GM23338 (cell line): ENCODE data around the gene EML1.

ENCODE experiments used
- EZH2 ChIP-seq: fragments of 200-600 bp; sonication (generic); IDR thresholded peaks from one replicate; pipeline ENCODE4 v1.8.0; 2017; ENCODE audit warnings: antibody characterized with exemption, mild to moderate bottlenecking, low read depth; ENCODE audit not compliant: unreplicated experiment
- EZH2phosphoT487 ChIP-seq: fragments of 200-600 bp; sonication (generic); IDR thresholded peaks from one replicate; pipeline ENCODE4 v1.8.1; 2018; ENCODE audit warnings: antibody characterized with exemption; ENCODE audit not compliant: unreplicated experiment
- JUNB ChIP-seq: IDR thresholded peaks from one replicate; pipeline ENCODE4 v1.6.1; 2016; ENCODE audit warnings: antibody characterized with exemption; ENCODE audit not compliant: unreplicated experiment
- NANOG ChIP-seq: IDR thresholded peaks from 2 replicates; pipeline ENCODE4 v1.6.1; 2016; ENCODE audit warnings: antibody characterized with exemption, borderline replicate concordance
- POLR2AphosphoS5 ChIP-seq: IDR thresholded peaks from 2 replicates; pipeline ENCODE4 v1.6.1; 2016; ENCODE audit warnings: antibody characterized with exemption, low read depth
- STAT1 ChIP-seq: IDR thresholded peaks from one replicate; pipeline ENCODE4 v1.6.1; 2016; ENCODE audit warnings: antibody characterized with exemption; ENCODE audit not compliant: unreplicated experiment
- TF ChIP-seq, protein P1 (sequence below), 2 experiments: fragments of 200-600 bp in 1 of 2; sonication (generic) in 1 of 2; conservative IDR thresholded peaks; 2 replicates each; pipeline versions ENCODE4 v1.5.1 to v1.6.1; 2016 to 2017; ENCODE audit warnings: antibody characterized with exemption in 2 of 2, low read depth in 2 of 2, mild to moderate bottlenecking in 2 of 2, moderate library complexity in 1 of 2
- TF ChIP-seq, protein P2 (sequence below): IDR thresholded peaks from 2 replicates; pipeline ENCODE4 v1.6.1; 2016; ENCODE audit warnings: antibody characterized with exemption
- TF ChIP-seq, protein P3 (sequence below): IDR thresholded peaks from one replicate; pipeline ENCODE4 v1.6.1; 2018; ENCODE audit warnings: antibody characterized with exemption; ENCODE audit not compliant: unreplicated experiment

DNA sequence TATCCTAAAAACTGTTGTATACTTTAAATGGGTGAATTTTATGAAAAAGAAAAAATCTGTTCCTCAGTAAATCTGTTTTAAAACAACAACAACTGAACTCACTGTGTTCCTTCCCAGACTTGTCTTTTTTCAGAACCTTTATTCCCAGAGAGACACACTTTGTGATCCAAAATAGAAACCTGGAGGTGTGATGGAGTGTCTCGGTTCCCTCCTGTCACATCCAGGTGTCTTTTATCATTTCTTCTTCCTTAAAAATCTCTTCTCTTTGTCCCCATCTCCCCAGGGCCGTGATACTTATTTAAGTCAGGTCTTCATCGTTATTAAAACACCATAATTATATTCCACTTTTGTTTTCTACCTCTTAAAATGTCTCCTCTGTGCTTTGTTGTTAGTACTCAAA, 195.8 kb downstream of the EML1 start:
- TF ChIP-seq, protein P1, sequence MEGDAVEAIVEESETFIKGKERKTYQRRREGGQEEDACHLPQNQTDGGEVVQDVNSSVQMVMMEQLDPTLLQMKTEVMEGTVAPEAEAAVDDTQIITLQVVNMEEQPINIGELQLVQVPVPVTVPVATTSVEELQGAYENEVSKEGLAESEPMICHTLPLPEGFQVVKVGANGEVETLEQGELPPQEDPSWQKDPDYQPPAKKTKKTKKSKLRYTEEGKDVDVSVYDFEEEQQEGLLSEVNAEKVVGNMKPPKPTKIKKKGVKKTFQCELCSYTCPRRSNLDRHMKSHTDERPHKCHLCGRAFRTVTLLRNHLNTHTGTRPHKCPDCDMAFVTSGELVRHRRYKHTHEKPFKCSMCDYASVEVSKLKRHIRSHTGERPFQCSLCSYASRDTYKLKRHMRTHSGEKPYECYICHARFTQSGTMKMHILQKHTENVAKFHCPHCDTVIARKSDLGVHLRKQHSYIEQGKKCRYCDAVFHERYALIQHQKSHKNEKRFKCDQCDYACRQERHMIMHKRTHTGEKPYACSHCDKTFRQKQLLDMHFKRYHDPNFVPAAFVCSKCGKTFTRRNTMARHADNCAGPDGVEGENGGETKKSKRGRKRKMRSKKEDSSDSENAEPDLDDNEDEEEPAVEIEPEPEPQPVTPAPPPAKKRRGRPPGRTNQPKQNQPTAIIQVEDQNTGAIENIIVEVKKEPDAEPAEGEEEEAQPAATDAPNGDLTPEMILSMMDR (conservative IDR thresholded peaks at IDR 0.05; ENCODE audit: low read depth in 2 of 2): no peak
- TF ChIP-seq, protein P2, sequence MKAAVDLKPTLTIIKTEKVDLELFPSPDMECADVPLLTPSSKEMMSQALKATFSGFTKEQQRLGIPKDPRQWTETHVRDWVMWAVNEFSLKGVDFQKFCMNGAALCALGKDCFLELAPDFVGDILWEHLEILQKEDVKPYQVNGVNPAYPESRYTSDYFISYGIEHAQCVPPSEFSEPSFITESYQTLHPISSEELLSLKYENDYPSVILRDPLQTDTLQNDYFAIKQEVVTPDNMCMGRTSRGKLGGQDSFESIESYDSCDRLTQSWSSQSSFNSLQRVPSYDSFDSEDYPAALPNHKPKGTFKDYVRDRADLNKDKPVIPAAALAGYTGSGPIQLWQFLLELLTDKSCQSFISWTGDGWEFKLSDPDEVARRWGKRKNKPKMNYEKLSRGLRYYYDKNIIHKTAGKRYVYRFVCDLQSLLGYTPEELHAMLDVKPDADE: no peak
- TF ChIP-seq EZH2 (no peak), JUNB (no peak), EZH2phosphoT487 (no peak), POLR2AphosphoS5 (no peak), NANOG (no peak), STAT1 (no peak)
- TF ChIP-seq, protein P3, sequence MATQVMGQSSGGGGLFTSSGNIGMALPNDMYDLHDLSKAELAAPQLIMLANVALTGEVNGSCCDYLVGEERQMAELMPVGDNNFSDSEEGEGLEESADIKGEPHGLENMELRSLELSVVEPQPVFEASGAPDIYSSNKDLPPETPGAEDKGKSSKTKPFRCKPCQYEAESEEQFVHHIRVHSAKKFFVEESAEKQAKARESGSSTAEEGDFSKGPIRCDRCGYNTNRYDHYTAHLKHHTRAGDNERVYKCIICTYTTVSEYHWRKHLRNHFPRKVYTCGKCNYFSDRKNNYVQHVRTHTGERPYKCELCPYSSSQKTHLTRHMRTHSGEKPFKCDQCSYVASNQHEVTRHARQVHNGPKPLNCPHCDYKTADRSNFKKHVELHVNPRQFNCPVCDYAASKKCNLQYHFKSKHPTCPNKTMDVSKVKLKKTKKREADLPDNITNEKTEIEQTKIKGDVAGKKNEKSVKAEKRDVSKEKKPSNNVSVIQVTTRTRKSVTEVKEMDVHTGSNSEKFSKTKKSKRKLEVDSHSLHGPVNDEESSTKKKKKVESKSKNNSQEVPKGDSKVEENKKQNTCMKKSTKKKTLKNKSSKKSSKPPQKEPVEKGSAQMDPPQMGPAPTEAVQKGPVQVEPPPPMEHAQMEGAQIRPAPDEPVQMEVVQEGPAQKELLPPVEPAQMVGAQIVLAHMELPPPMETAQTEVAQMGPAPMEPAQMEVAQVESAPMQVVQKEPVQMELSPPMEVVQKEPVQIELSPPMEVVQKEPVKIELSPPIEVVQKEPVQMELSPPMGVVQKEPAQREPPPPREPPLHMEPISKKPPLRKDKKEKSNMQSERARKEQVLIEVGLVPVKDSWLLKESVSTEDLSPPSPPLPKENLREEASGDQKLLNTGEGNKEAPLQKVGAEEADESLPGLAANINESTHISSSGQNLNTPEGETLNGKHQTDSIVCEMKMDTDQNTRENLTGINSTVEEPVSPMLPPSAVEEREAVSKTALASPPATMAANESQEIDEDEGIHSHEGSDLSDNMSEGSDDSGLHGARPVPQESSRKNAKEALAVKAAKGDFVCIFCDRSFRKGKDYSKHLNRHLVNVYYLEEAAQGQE: no peak
